Endothelial cell of hepatic sinusoid (primary cell): ENCODE data around the gene BIN1.

Experiments
- in situ Hi-C: cut with HindIII; loops from 2 replicates; pipeline ENCODE4 v1.10.0; 2017; ENCODE audit warnings: low sequenced_read_pairs

BIN1 gene

GRCh38 chr2:127106991-127107621, at the start of gene BIN1:
TSS of gene BIN1 (minus strand) at chr2:127107154. CDS start at chr2:127106943, 211 bp downstream.
- in situ Hi-C loops = no loop called here

- in situ Hi-C loops = loop anchor here (10.0 kb wide), 1 partner anchor 141 kb away; no protein-coding TSS in a partner anchor
Measured at GRCh38 chr2:127155947-127156346, 49.0 kb upstream of the BIN1 start.

GRCh38 chr2:127155028-127155581, 48.2 kb upstream of the BIN1 start:
- in situ Hi-C loops = loop anchor here (10.0 kb wide), 1 partner anchor 140 kb away; no protein-coding TSS in a partner anchor

DNA sequence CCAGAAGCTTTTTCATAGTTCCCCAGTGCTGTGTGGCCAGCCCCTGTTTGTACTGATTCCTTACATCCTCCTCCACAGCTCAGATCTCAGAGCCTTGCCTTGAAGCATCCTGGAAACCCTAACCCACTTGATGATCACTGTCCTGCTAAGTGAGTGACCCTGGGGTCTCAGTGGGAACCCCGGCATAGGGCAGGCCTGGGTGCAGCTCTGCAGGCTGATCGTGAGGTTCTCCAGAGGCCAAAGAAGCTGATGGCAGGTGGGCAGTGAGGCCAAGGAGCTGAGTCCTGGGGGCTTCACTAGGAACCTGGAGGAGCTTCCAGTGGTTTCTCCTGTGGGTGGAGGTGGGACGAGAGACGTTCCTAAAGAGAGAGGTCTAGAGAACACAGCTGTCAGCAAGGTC, 47.4 kb upstream of the BIN1 start:
- in situ Hi-C loops = loop anchor here (5.0 to 10.0 kb wide), 2 partner anchors 57 to 140 kb away; no protein-coding TSS in a partner anchor

DNA sequence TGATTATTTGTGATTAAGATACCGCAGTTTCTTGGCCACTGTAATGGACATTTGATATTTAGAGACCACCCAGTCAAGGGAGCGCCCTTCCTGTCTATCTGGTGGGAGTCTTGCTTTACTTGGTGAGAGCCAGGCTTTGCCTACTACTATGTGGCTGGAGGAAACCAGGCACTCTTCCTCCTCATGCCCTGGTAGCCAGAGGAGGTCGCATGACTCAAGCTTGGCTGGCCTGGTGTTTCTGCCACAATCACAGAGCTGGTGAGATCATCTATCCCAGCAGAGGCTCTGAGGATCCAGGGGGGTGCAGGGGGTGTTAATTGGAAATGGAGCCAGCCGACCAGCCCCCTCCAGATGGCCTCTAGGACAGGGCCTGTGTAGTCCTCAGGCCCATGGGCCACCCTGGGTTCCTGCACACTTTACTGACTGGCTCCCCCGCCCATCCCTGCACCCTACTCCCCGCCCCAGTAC, 46.8 kb upstream of the BIN1 start:
- in situ Hi-C loops = loop anchor here (5.0 to 10.0 kb wide), 2 partner anchors 56 to 139 kb away; no protein-coding TSS in a partner anchor

- in situ Hi-C loops = loop anchor here (5.0 to 10.0 kb wide), 2 partner anchors 54 to 136 kb away; no protein-coding TSS in a partner anchor
Measured at GRCh38 chr2:127150996-127151395, 44.0 kb upstream of the BIN1 start.

GRCh38 chr2:127149384-127149783, 42.4 kb upstream of the BIN1 start:
- in situ Hi-C loops = no loop called here

DNA sequence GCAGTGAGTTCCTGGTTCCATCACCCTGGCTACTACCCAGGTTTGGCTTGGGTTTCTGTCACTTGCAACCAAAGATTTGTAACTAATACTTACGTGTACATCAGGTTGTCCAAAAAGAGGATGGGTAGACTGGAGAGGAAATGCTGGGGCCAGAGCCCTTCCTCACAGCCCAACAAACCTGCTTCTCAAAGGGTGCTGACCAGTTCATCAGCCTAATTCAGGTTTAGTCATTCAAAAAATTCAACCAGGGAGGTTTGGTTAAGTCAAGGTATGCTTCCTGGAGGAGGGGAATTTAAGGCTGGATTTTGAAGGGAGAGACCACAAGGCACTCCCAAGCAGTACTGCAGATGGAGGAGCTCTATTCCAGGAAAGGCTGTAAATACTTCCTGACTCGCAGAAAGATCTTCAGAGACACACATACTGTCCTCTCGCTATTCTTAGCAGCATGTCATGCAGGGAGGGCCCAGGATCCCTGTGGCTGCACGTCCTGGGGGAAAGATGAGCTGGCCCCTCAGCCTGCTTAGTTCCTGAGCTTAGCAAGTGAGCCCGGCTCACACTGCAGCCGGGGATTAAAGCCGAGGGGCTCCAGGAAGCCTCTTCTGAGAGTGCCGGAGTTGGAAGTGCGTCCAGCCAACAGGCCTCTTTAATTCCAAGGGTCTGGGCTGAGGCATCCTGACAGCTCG, 40.0 kb upstream of the BIN1 start:
- in situ Hi-C loops = no loop called here

DNA sequence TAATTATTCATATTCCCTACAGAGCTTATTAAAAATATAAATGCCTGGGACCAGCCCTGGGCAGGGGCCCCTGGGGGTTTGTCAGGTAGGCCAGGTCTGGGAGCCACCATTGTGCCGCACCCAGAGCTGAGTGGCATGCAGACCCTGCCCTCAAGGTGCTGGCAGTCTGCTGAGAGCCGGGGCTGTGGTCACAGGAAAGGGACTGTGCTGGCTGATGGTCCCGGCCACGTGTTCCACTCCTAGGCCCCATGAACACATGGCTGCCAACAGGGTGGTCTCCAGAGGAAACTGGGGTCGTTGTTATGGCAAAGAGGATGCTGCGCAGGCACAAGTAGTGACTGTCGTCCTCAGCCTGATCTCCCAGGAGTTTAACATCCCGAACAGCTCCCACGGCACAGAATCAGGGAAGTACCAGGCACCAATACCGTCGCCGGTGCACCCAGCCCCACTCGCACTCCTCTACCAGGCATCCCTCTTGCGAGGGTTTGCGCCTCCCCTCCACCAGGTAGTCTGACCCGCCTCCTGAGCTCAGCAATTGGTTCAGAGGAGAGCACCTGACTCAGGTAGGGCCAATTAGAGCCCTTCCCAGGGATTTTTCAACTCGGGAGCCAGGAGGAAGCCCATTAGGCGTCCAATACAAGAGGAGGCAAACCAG, 39.2 kb upstream of the BIN1 start:
- in situ Hi-C loops = no loop called here

GRCh38 chr2:127145280-127145895, 38.4 kb upstream of the BIN1 start:
- in situ Hi-C loops = no loop called here

- in situ Hi-C loops = no loop called here
Measured at GRCh38 chr2:127143841-127144782, 37.2 kb upstream of the BIN1 start.

DNA sequence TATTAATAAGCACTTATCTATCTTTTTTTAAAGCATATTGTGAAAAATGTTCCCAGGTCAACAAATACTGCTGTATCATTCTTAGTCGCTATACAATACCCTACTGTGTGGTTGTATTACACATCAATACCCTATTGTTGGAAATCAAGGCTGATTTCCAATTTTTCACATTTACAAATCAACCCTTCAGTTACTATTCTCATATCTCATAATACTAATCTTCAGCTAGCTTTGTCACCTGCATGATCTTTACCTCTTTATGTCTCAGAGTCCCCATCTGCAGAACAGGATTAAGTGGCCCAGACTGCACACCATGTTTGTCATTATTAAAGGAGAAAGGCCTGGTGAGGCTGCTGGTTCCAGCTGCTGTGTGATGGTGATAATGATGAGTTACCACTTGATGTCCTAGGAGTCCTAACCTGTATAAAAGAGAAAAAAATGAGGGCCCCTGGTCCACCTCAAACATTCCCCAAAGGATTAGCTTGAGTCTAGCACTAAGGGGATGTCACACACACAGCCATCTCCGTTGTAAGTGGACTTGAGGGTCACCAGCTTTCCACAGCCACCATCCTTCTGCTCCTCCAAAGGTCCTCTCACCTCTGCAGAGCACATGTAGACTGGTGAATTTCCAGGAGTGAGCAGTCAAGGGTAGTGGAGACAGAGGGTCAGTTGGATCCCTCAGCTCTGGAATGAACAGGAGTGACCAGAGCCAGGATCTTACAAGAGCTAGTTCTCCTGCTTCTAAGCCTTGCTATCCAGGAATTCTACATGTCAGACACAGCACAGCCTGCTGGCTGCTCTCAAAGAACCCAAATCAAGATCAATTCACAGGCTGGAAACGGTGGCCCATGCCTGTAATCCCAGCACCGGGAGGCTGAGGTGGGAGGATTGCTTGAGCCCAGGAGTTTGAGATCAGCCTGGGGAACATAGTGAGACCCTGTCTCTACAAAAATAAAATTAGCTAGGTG, 36.0 kb upstream of the BIN1 start:
- in situ Hi-C loops = no loop called here

DNA sequence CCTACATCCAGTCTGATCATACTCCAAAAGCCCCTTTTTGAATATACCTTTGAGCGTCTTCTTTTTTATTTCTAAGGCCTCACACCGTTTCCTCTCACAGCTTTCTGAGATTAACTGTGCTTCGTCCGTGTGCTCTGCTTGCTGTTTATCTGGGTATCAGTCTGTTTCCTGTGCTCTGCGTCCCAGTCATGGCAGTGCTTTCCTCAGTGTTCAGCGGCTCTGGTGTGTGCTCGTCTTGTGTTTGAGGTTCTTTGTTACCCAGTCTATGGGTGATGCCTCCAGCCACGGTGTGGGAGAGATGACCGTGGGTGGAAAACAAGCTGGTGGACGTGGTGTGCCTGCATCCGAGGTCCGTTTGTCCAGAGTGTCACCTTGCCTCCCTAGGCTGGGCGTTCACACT, 33.6 kb upstream of the BIN1 start:
- in situ Hi-C loops = no loop called here

DNA sequence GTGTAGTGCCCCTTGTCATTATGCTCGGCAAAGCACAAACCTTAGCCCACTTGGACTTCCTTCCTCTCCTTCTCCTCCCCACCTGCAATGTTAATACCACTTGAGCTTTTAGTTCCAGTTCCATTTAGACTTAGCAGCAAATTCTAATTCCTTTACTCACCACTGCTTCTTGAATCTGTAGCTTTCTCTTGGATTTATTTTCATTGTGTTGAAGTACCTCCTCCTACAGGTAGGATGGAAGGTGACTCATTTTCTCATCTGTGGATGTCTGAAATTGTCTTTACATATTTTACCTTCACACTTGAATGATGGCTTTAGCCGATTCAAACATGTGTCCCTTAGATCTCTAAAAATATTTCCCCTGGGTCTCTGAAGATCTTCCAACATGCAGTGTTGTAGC, 32.8 kb upstream of the BIN1 start:
- in situ Hi-C loops = no loop called here

- in situ Hi-C loops = no loop called here
Measured at GRCh38 chr2:127138281-127138680, 31.3 kb upstream of the BIN1 start.

GRCh38 chr2:127137741-127138140, 30.8 kb upstream of the BIN1 start:
- in situ Hi-C loops = no loop called here

DNA sequence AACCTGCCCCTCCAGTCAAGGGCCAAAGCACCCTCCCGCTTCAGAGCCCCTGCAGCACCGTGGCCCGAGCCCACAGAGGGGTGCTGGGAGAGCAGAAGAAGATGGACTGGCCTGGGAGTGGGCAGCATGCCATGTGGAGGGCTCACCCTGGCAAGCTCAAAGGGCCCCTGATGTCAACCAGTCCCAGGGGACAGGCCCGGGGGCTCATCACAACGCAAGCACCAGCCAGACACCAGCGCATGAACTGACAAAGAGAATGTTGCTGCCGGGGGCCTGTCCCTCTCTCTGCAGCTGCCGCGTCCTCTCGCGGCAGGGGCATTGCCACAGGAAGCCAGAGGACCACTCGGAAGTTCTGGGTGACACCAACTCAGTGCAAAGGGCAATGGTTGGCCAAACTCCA, 30.3 kb upstream of the BIN1 start:
- in situ Hi-C loops = no loop called here
